ENCODE measurements around the gene PITX2. TPM values are rescaled to one million over a fixed set of nuclear protein-coding genes. Genes with fewer than 3 reads are reported as not detected.

Gene PITX2
- total and polyA plus RNA-seq, 7 donors = 12.4 to 66.3 (median 49.2) TPM

DNA sequence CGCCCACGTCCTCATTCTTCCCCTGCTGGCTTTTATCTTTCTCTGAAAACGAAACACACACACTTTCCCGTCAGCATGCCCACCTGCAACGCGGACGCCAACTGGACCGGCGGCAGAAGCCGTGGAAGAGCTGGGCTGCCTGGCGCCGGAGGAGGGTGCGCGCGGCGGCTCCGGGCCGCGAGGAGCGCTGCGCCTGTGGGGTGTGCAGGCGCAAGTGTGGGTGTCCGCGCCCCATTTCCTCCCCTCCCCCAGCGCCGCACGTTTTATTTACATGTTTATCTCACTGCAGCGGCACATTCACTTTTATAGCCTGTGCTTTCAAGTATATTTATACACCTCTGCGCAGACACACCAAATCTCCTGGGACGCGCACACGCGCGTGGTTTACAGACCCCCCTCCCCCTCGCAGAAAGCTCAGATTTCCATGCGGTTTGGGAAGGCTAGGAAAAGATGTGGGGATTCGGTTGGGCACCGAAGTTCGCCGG, 1.5 kb downstream of the PITX2 start:
- DNase-seq (peak in 1 of 2 donors; percentile 72), ATAC-seq (peak in 3 of 4 donors; percentile 1 to 24 (median 4))
- Histone ChIP-seq H3K36me3 (ENCODE audit: insufficient read depth in 1 of 2, low read depth in 1 of 2) (no peaks in the 10 kb centered on the region), H3K4me1 (peaks cover 17% of the 10 kb centered on the region), H3K27me3 (ENCODE audit: insufficient read depth in 3 of 3, low read length in 2 of 3) (peaks cover 0 to 16% (median 0%) of the 10 kb centered on the region in 3 donors), H3K4me3 (peak overlapping the region; percentile 75), H3K9me3 (no peaks in the 10 kb centered on the region), H3K27ac (peak overlapping the region; percentile 99)
- intact Hi-C loops (cut with DNase I) = loop anchor here (2.0 to 5.0 kb wide), 3 partner anchors 13 to 231 kb away; no protein-coding TSS in a partner anchor
- 2 to 4% (median 4%) methylated on average over 39 to 40 of the region's 40 CpGs for WGBS, 3 donors
- TF ChIP-seq, protein P1, sequence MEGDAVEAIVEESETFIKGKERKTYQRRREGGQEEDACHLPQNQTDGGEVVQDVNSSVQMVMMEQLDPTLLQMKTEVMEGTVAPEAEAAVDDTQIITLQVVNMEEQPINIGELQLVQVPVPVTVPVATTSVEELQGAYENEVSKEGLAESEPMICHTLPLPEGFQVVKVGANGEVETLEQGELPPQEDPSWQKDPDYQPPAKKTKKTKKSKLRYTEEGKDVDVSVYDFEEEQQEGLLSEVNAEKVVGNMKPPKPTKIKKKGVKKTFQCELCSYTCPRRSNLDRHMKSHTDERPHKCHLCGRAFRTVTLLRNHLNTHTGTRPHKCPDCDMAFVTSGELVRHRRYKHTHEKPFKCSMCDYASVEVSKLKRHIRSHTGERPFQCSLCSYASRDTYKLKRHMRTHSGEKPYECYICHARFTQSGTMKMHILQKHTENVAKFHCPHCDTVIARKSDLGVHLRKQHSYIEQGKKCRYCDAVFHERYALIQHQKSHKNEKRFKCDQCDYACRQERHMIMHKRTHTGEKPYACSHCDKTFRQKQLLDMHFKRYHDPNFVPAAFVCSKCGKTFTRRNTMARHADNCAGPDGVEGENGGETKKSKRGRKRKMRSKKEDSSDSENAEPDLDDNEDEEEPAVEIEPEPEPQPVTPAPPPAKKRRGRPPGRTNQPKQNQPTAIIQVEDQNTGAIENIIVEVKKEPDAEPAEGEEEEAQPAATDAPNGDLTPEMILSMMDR (IDR thresholded peaks at IDR 0.05) = no peak

DNA sequence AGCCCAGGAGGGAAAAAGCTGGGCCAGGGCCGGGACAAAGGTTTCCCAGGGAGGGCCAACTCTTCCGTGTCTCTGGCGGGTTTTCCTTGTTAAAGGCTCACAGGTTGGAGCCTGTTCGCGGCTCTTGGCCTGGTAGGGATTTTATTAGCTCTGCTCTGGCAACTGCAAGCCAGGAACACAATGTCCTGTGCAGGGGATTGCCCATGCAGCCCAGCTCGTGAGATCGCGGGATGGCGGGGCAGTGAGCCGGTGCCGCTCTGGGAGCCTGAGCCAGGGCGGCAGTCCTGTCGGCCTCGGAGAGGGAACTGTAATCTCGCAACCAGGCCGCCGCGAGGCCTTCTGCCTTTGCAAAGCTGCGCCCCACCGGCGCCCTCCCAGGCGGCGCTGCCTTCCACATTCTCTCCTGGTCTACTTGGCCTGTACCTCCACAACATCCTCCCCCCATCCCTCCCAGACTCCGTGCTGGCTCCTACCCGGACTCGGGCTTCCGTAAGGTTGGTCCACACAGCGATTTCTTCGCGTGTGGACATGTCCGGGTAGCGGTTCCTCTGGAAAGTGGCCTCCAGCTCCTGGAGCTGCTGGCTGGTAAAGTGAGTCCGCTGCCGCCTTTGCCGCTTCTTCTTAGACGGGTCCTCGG, 2.1 kb downstream of the PITX2 start:
- peaks cover 17% of the 10 kb centered on the region for H3K4me1 ChIP-seq
- peak overlapping the region; percentile 75 for H3K4me3 ChIP-seq
- ATAC-seq (peak; percentile 25 to 60 (median 42)), DNase-seq (peak; percentile 66 to 91)
- intact Hi-C loops (cut with DNase I) = loop anchor here (2.0 to 5.0 kb wide), 3 partner anchors 14 to 231 kb away; no protein-coding TSS in a partner anchor
- TF ChIP-seq, protein P1 (IDR thresholded peaks at IDR 0.05) = peak; percentile 21
- H3K9me3 ChIP-seq = no peaks in the 10 kb centered on the region
- H3K36me3 ChIP-seq (ENCODE audit: insufficient read depth in 1 of 2, low read depth in 1 of 2) = no peaks in the 10 kb centered on the region
- H3K27me3 ChIP-seq (ENCODE audit: insufficient read depth in 3 of 3, low read length in 2 of 3) = peaks cover 0 to 17% (median 0%) of the 10 kb centered on the region in 3 donors
- peak overlapping the region; percentile 99 for H3K27ac ChIP-seq
- WGBS, 3 donors = 4 to 8% (median 8%) methylated on average over 30 to 37 of the region's 37 CpGs

- no peak for ATAC-seq
- no peaks in the 10 kb centered on the region for H3K36me3 ChIP-seq (ENCODE audit: insufficient read depth in 1 of 2, low read depth in 1 of 2)
- H3K27me3 ChIP-seq (ENCODE audit: insufficient read depth in 3 of 3, low read length in 2 of 3) = peaks cover 0 to 22% (median 1%) of the 10 kb centered on the region in 3 donors
- intact Hi-C loops (cut with DNase I) = loop anchor here (2.0 to 5.0 kb wide), 3 partner anchors 14 to 232 kb away; no protein-coding TSS in a partner anchor
- H3K4me3 ChIP-seq = peak overlapping the region; percentile 75
- WGBS, 3 donors = 15 to 21% (median 19%) methylated on average over 7 of the region's 7 CpGs
- no peak for DNase-seq
- peaks cover 17% of the 10 kb centered on the region for H3K4me1 ChIP-seq
- TF ChIP-seq, protein P1 (IDR thresholded peaks at IDR 0.05) = no peak
- H3K27ac ChIP-seq = peak overlapping the region; percentile 99
- no peaks in the 10 kb centered on the region for H3K9me3 ChIP-seq
Observed at GRCh38 chr4:110620322-110620690, 2.6 kb downstream of the PITX2 start.

DNA sequence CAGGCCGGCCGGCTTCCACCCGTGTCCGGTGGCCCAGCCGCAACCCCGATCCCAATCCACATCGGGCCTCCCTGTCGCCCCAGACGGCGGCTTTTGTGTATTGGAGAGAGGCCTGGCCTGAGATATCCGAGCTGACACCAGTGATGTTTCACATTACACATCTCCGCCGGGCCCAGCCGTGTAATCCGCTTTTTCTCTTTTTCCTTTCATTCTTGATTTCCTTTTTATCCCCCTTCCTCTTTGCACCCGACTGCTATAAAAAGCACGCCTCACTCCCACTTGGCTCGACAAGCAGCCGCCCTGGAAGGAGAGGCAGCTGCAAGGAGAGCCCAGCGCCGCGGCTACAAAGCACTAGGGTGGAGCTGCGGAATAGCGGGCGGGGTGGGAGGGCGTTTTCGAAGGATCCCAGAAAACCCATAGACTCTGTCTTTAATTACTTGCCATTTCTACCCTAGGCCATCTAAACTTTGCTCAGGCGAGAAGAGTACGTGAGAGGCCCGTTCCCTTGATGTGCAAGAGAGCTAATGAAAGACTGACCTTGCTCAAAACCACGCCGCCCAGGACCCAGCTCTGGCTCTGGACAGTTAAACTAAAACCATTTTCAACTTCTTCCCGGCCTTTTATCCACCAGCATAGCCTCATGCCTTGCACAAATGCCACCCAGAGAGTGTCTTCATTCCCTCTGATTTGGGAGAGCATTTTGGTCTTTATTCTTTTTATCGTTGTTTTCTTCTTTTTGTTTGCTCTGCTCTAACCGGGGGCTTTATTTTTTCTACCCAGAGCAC, 3.2 kb downstream of the PITX2 start:
- ATAC-seq (peak in 1 of 4 donors; percentile 12), DNase-seq (no peak)
- peaks cover 0 to 27% (median 1%) of the 10 kb centered on the region in 3 donors for H3K27me3 ChIP-seq (ENCODE audit: insufficient read depth in 3 of 3, low read length in 2 of 3)
- H3K27ac ChIP-seq = peak overlapping the region; percentile 99
- no peaks in the 10 kb centered on the region for H3K9me3 ChIP-seq
- H3K36me3 ChIP-seq (ENCODE audit: insufficient read depth in 1 of 2, low read depth in 1 of 2) = no peaks in the 10 kb centered on the region
- intact Hi-C loops (cut with DNase I) = loop anchor here (2.0 to 5.0 kb wide), 3 partner anchors 15 to 233 kb away; no protein-coding TSS in a partner anchor
- peak overlapping the region; percentile 75 for H3K4me3 ChIP-seq
- WGBS, 3 donors = 6 to 10% (median 7%) methylated on average over 35 of the region's 35 CpGs
- TF ChIP-seq, protein P1 (IDR thresholded peaks at IDR 0.05) = no peak
- H3K4me1 ChIP-seq = peaks cover 16% of the 10 kb centered on the region

Data from psoas muscle (tissue), 8 donors.